Mesodermal cell (in vitro differentiated cells): ENCODE data around the gene CPOX.

Experiments
- H3K27ac ChIP-seq: 2 replicates; pipeline ENCODE4 v1.7.0; 2013; ENCODE audit warnings: mild to moderate bottlenecking, low read depth, low read length, moderate library complexity; ENCODE audit not compliant: severe bottlenecking
- H3K36me3 ChIP-seq: 2 replicates; pipeline ENCODE4 v1.7.1; 2013; ENCODE audit warnings: mild to moderate bottlenecking, low read length, moderate library complexity; ENCODE audit not compliant: control insufficient read depth, insufficient read depth
- H3K4me1 ChIP-seq: one replicate; pipeline ENCODE4 v1.7.1; 2013; ENCODE audit warnings: mild to moderate bottlenecking, low read length; ENCODE audit not compliant: insufficient read depth, control insufficient read depth, poor library complexity, severe bottlenecking
- H3K4me3 ChIP-seq: 2 replicates; pipeline ENCODE4 v1.7.0; 2013; ENCODE audit warnings: low read length, control low read depth, mild to moderate bottlenecking; ENCODE audit not compliant: insufficient read depth, poor library complexity, severe bottlenecking; ENCODE audit errors: extremely low read depth
- H3K9me3 ChIP-seq: 2 replicates; pipeline ENCODE4 v1.7.1; 2013; ENCODE audit warnings: mild to moderate bottlenecking, low read length, moderate library complexity; ENCODE audit not compliant: control insufficient read depth
- WGBS, 2 experiments: methylation state at CpG; one replicate each; pipeline ENCODE4 v1.1.5; 2013; ENCODE audit warnings: missing lambda C conversion rate in 2 of 2; ENCODE audit not compliant: insufficient coverage in 2 of 2; 5-methylcytosine and 5-hydroxymethylcytosine counted together

CPOX gene

GRCh38 chr3:98580401-98581386, 12.7 kb downstream of the CPOX start:
- Histone ChIP-seq H3K9me3 (no peaks in the 10 kb centered on the region), H3K36me3 (peaks cover 62% of the 10 kb centered on the region), H3K4me1 (peaks cover 13% of the 10 kb centered on the region), H3K27ac (no peak overlapping the region), H3K4me3 (no peak overlapping the region)
- 95 to 97% methylated on average over 3 to 5 of the region's 8 CpGs for WGBS, 2 experiments

GRCh38 chr3:98577178-98577895, 16.1 kb downstream of the CPOX start:
- Histone ChIP-seq H3K4me3 (no peak overlapping the region), H3K36me3 (peaks cover 38% of the 10 kb centered on the region)
- 90 to 93% methylated on average over 3 of the region's 4 CpGs for WGBS, 2 experiments

GRCh38 chr3:98574132-98574531, 19.3 kb downstream of the CPOX start:
- 67 to 100% methylated on average over 1 of the region's 6 CpGs for WGBS, 2 experiments
- no peak overlapping the region for H3K4me3 ChIP-seq
- no peak overlapping the region for H3K27ac ChIP-seq
- H3K9me3 ChIP-seq, result no peaks in the 10 kb centered on the region
- peaks cover 15% of the 10 kb centered on the region for H3K36me3 ChIP-seq
- H3K4me1 ChIP-seq, result no peaks in the 10 kb centered on the region

More at GRCh38 chr3:98577178-98577895, 16.1 kb downstream of the CPOX start:
- Histone ChIP-seq H3K9me3 (no peaks in the 10 kb centered on the region), H3K27ac (no peak overlapping the region), H3K4me1 (no peaks in the 10 kb centered on the region)

- Histone ChIP-seq H3K27ac (no peak overlapping the region), H3K36me3 (peaks cover 12% of the 10 kb centered on the region), H3K9me3 (no peaks in the 10 kb centered on the region), H3K4me3 (no peak overlapping the region), H3K4me1 (no peaks in the 10 kb centered on the region)
- WGBS, 2 experiments, result 58 to 69% methylated on average over 2 of the region's 2 CpGs
Measured at GRCh38 chr3:98573181-98573728, 20.2 kb downstream of the CPOX start.

GRCh38 chr3:98568402-98568801, 25.0 kb downstream of the CPOX start:
- no CpG with 5 or more reads among the region's 3 CpGs for WGBS, 2 experiments

DNA sequence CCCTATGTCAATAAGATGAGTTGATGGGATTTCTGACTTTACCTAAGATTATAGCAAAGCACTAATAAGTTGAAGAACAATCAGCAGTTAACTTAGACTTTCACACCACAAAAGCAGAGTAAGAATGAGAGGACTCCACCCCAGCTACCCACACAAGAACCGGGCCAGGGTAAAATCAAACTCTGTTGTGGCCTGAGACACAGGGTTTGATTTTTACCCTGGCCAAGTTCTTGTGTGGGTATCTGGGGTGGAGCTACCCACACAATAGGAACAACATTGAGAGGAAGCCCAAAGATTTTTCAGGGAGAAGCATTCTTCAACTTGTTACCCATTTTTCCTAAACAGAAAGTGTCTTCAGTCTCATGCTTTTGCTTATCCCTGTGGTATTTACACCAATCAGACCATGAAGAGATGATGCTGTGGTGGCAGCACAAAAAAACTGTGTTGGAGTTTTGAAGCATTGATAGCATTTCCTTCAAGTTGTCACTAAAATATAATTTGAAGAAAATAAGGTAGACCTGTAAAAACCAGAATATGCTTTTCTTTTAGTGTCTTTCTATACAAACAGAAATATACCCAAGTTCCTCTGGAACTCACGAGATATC, 25.6 kb downstream of the CPOX start:
- Histone ChIP-seq H3K36me3 (no peaks in the 10 kb centered on the region), H3K4me3 (no peak overlapping the region), H3K27ac (no peak overlapping the region), H3K4me1 (no peaks in the 10 kb centered on the region), H3K9me3 (no peaks in the 10 kb centered on the region)
- WGBS, 2 experiments, result no CpG with 5 or more reads among the region's 2 CpGs

More at GRCh38 chr3:98568402-98568801, 25.0 kb downstream of the CPOX start:
- Histone ChIP-seq H3K36me3 (no peaks in the 10 kb centered on the region), H3K4me1 (no peaks in the 10 kb centered on the region), H3K4me3 (no peak overlapping the region), H3K27ac (no peak overlapping the region), H3K9me3 (no peaks in the 10 kb centered on the region)

GRCh38 chr3:98565843-98566242, 27.6 kb downstream of the CPOX start:
- Histone ChIP-seq H3K4me3 (no peak overlapping the region), H3K9me3 (no peaks in the 10 kb centered on the region), H3K27ac (no peak overlapping the region), H3K36me3 (no peaks in the 10 kb centered on the region), H3K4me1 (no peaks in the 10 kb centered on the region)
- 86 to 87% methylated on average over 4 to 5 of the region's 6 CpGs for WGBS, 2 experiments

- Histone ChIP-seq H3K36me3 (no peaks in the 10 kb centered on the region), H3K4me3 (no peak overlapping the region), H3K27ac (no peak overlapping the region), H3K9me3 (no peaks in the 10 kb centered on the region), H3K4me1 (no peaks in the 10 kb centered on the region)
- WGBS, 2 experiments, result no CpG with 5 or more reads among the region's 3 CpGs
Measured at GRCh38 chr3:98565237-98565643, 28.2 kb downstream of the CPOX start.

DNA sequence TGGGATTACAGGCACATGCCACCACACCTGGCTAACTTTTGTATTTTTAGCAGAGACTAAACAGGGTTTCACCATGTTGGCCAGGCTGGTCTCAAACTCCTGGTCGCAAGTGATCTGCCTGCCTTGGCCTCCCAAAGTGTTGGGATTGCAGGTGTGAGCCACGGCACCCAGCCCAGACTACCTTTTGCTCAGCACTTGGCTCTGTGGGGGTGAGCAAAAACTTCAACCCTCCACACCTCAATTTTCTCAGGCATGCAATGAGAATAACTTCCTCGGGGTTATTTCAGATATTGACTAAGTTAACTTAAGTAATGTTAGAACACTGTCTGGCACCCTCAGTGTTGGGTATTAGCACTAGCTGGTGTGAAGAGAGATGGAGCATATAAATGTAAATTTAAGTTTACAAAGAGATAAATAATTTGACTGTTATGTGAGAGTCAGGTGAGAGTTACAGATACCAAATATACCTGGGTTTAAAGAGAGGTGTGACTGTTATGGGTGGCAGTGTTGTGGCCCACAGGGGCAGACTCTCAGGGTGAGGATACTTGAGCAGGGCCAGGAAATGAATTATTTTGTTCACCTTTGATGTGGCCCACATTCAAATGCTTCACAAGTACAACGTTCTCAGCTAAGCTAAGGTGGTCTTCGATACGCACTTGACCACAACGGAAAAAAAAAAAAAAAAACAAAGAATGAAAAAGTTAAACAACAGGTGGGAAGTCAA, 29.0 kb downstream of the CPOX start:
- H3K4me1 ChIP-seq, result no peaks in the 10 kb centered on the region
- no peaks in the 10 kb centered on the region for H3K36me3 ChIP-seq
- H3K4me3 ChIP-seq, result no peak overlapping the region
- no peak overlapping the region for H3K27ac ChIP-seq
- no peaks in the 10 kb centered on the region for H3K9me3 ChIP-seq
- WGBS, 2 experiments, result 89 to 100% methylated on average over 1 to 2 of the region's 7 CpGs
